NCI-H1694 treated with DMSO at 0.1 percent for 48 hours (cell line): ENCODE measurements around the gene TOP2B.

Source experiments
- DNase-seq: peaks from one replicate; lab custom pipeline; 2025; lab: John Stamatoyannopoulos, UW

TOP2B gene

GRCh38 chr3:25557694-25558093, 107.0 kb downstream of the TOP2B start:
- DNase-seq: no peak

GRCh38 chr3:25556447-25556846, 108.3 kb downstream of the TOP2B start:
- no peak for DNase-seq

GRCh38 chr3:25555695-25556437, 108.8 kb downstream of the TOP2B start:
- no peak for DNase-seq

- DNase-seq: no peak
Measured at GRCh38 chr3:25554376-25554775, 110.3 kb downstream of the TOP2B start.

GRCh38 chr3:25552251-25552650, 112.5 kb downstream of the TOP2B start:
- DNase-seq: no peak

- no peak for DNase-seq
Measured at GRCh38 chr3:25548836-25549235, 115.9 kb downstream of the TOP2B start.

GRCh38 chr3:25547943-25548674, 116.6 kb downstream of the TOP2B start:
- no peak for DNase-seq
